ENCODE data around the gene CISTR.

DNA sequence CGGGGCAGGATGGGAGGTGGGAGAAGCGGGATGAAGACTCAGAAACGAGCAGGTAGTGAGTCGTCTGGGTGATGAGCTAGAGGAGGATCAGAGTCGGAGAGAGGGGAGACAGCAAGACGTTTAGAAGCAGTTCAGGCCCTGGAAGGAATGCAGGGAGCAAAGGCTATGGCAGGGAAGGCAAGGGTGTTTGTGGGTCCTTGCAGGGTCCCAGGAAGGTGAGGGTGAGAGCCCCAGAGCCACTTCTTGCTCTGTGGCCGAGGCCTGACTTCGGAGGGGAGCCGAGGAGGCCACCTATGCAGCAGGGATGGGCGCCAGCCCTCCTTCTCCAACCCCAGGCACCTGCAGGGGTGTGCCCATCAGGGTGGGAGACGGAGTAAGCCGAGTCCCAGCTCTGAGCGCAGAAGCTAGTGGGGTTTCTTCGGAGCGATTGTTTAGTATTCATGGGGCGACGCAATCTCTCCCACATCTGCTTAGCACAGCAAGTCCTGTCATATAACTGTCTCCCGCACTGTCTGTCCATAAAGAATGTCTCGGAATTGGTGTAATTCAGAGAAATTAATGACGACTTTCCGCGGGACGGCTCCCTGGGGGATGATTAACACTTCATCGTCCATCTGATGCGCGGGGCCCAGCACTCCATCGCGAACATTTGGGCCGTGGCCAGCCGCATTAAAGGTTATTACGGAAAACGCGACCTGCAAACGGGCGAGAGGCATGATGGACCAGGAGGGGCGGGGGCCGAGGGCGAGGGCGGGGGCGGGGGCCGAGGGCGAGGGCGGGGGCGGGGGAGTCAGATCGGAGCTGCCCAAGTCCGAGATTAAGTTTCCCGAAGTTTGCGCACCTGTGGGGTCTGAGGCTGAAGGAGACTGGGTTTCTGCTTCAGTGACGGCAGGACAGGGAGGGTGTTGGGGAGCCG lies 12.3 kb downstream of the CISTR start:
- TF ChIP-seq, protein P1, sequence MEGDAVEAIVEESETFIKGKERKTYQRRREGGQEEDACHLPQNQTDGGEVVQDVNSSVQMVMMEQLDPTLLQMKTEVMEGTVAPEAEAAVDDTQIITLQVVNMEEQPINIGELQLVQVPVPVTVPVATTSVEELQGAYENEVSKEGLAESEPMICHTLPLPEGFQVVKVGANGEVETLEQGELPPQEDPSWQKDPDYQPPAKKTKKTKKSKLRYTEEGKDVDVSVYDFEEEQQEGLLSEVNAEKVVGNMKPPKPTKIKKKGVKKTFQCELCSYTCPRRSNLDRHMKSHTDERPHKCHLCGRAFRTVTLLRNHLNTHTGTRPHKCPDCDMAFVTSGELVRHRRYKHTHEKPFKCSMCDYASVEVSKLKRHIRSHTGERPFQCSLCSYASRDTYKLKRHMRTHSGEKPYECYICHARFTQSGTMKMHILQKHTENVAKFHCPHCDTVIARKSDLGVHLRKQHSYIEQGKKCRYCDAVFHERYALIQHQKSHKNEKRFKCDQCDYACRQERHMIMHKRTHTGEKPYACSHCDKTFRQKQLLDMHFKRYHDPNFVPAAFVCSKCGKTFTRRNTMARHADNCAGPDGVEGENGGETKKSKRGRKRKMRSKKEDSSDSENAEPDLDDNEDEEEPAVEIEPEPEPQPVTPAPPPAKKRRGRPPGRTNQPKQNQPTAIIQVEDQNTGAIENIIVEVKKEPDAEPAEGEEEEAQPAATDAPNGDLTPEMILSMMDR (IDR thresholded peaks at IDR 0.05): no peak
- no peak for TF ChIP-seq EZH2 (IDR thresholded peaks at IDR 0.05; ENCODE audit: borderline replicate concordance, insufficient read depth, low read depth, low read length, poor library complexity, severe bottlenecking)

Data from B cell (primary cell).